AG09309 (cell line): ENCODE results near the gene SCYGR8.
A peak's percentile ranks its signal among the peaks of the same experiment; 100 is the strongest.

Experiments
- DNase-seq: peaks from one replicate; pipeline ENCODE4 v3.0.0-alpha.2; 2010; ENCODE audit warnings: low read depth
- H3K4me3 ChIP-seq: 2 replicates; pipeline ENCODE4 v1.5.1; 2011; ENCODE audit warnings: mild to moderate bottlenecking, low read depth, low read length, moderate library complexity; ENCODE audit not compliant: control insufficient read depth
- CTCF ChIP-seq: IDR thresholded peaks from 2 replicates; pipeline ENCODE4 v1.5.1; 2011; ENCODE audit warnings: mild to moderate bottlenecking, low read depth, low read length, inconsistent platforms; ENCODE audit not compliant: insufficient read depth, control insufficient read depth; ENCODE audit errors: missing control alignments

Gene SCYGR8

GRCh38 chr2:227761740-227762476 is 16.2 kb downstream of the SCYGR8 start:
- peak; percentile 33 for DNase-seq
- no peak for TF ChIP-seq CTCF

DNA sequence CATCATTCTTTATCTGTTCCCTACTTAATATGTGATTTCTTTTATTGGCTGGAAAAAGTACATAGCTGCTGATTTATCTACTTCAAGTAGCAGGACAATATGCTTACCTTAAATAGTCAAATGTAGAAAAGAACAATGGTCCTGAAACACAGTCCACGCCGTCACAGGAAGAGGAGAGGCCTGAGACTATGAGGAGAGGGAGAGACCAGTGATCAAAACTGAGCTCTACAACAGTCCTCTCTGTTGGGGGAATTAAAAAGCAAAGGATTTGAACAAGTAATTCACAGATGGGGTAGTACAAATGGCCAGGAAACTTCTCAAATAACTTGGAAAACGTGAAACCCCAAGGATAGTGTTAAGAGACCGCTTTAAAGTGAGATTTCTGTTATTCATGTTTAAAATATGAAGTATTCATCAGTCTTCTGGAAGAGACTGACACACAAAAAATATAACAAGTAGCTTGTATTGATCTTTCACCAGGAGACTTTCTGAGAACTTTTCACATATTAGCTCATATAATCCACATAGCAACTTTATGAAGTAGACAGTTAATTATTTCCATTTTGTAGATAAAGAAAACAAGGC is 20.2 kb downstream of the SCYGR8 start:
- DNase-seq: no peak
- H3K4me3 ChIP-seq: no peak overlapping the region
- TF ChIP-seq CTCF: no peak

More at GRCh38 chr2:227761740-227762476, 16.2 kb downstream of the SCYGR8 start:
- H3K4me3 ChIP-seq: no peak overlapping the region

GRCh38 chr2:227766373-227766883 is 20.7 kb downstream of the SCYGR8 start:
- TF ChIP-seq CTCF: peak; percentile 87
- H3K4me3 ChIP-seq: no peak overlapping the region
- DNase-seq: peak; percentile 11

DNA sequence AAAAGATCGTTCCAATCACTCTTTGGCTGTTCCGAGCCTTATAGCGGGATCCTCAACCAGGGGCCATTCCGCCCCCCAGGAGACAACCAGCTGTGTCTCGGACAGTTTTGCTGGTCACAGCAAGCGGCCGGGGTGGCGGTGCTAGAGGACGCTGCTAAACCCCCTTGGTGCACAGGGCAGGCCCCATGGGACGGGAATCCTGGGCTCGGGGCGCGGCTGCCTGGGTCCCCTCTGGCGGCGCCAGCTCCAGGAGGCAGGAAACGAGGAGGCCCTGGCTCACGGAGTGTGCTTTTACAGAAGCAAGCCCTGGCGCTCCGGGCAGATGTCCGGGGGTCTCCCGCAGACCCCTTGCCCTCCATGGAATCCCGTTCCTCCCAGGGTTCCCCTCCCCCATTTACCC is 22.1 kb downstream of the SCYGR8 start:
- H3K4me3 ChIP-seq: no peak overlapping the region
- no peak for DNase-seq
- no peak for TF ChIP-seq CTCF

DNA sequence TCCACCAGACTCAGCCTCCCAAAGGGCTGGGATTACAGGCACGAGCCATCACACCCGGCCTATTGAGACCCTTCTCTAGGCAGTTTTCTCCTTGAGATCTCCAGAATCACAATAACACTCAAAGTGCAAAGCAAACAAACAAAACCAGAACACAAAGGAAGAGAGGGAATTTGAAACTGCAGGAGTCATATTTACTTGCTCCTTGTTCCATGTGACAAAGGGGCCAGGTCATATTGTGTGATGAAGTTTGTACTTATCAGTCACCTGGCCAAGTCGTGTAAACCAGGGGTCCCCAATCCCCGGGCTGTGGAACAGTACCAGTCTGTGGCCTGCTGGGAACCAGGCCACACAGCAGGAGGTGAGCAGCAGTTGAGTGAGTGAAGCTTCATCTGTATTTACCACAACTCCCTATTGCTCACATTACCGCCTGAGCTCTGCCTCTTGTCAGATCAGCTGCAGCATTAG is 26.5 kb downstream of the SCYGR8 start:
- DNase-seq: no peak
- no peak overlapping the region for H3K4me3 ChIP-seq
- no peak for TF ChIP-seq CTCF

- TF ChIP-seq CTCF: no peak
- no peak for DNase-seq
- H3K4me3 ChIP-seq: no peak overlapping the region
Observed at GRCh38 chr2:227772932-227773331, 27.2 kb downstream of the SCYGR8 start.
